MM.1S (cell line): ENCODE results near the gene CNNM4.

Source experiments
- CTCF ChIP-seq: fragments of 300-600 bp; sonication (generic); IDR thresholded peaks from 2 replicates; pipeline ENCODE4 v1.5.1; 2016; ENCODE audit warnings: antibody characterized with exemption, low read length, mixed read lengths
- EZH2 ChIP-seq: fragments of 300-600 bp; sonication (generic); optimal IDR thresholded peaks from 2 replicates; pipeline ENCODE3; 2017; ENCODE audit warnings: low read depth, mild to moderate bottlenecking, antibody characterized with exemption, low read length, mixed read lengths

- TF ChIP-seq CTCF (no peak), EZH2 (no peak)
Measured at GRCh38 chr2:96773922-96774321, 13.2 kb downstream of the CNNM4 start.
